HG03439 (cell line): ENCODE measurements around the gene RAB44.

Experiments used
- ATAC-seq: cut with Tn5 transposase; IDR thresholded peaks from one replicate; pipeline ENCODE4 v1.9.1; 2021; ENCODE audit warnings: mild to moderate bottlenecking, moderate library complexity; ENCODE audit not compliant: unreplicated experiment

Gene RAB44

DNA sequence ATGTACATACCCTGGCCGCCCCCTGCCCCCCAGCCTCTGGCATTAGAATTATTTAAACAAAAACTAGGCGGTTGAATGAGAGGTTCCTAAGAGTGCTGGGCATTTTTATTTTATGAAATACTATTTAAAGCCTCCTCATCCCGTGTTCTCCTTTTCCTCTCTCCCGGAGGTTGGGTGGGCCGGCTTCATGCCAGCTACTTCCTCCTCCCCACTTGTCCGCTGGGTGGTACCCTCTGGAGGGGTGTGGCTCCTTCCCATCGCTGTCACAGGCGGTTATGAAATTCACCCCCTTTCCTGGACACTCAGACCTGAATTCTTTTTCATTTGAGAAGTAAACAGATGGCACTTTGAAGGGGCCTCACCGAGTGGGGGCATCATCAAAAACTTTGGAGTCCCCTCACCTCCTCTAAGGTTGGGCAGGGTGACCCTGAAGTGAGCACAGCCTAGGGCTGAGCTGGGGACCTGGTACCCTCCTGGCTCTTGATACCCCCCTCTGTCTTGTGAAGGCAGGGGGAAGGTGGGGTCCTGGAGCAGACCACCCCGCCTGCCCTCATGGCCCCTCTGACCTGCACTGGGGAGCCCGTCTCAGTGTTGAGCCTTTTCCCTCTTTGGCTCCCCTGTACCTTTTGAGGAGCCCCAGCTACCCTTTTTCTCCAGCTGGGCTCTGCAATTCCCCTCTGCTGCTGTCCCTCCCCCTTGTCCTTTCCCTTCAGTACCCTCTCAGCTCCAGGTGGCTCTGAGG lies 11.5 kb upstream of the RAB44 start:
- no peak for ATAC-seq

DNA sequence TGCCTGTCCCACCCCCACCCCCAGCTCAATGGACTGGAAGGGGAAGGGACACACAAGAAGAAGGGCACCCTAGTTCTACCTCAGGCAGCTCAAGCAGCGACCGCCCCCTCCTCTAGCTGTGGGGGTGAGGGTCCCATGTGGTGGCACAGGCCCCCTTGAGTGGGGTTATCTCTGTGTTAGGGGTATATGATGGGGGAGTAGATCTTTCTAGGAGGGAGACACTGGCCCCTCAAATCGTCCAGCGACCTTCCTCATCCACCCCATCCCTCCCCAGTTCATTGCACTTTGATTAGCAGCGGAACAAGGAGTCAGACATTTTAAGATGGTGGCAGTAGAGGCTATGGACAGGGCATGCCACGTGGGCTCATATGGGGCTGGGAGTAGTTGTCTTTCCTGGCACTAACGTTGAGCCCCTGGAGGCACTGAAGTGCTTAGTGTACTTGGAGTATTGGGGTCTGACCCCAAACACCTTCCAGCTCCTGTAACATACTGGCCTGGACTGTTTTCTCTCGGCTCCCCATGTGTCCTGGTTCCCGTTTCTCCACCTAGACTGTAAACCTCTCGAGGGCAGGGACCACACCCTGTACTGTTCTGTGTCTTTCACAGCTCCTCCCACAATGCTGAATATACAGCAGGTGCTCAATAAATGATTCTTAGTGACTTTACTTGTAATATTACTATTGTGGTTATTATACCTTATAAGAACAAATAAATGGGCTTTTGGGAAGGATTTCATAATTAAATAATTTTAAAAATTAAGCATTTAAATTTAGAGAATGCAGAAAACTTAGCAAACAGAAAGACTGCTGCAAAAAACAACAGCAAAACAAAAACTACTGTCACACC lies 10.7 kb upstream of the RAB44 start:
- ATAC-seq, result no peak

DNA sequence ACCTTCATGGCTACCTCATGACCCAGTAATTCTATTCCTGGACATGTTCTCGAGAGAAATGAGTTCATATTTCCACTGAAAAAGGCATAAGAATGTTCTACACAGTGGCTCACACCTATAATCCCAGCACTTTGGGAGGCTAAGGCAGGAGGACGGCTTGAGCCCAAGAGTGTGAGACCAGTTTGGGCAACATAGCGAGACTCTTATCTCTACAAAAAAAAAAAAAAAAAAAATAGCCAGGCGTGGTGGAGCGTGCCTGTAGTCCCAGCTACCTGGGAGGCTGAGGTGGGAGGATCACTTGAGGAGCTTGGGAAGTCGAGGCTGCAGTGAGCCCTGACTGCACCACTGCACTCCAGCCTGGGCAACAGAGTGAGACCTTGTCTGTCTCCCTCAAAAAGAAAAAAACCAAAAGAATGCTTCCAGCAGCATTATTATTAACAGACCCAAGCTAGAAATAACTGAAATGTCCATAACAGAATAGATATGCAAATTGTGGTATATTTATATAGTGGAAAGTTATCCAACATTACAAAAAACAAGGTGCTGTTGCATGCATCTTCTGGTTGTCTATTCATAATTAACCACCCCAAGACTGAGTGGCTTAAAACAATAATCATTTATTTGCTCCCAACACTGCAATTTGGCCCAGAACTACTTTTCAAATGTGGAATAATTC lies 9.4 kb upstream of the RAB44 start:
- ATAC-seq, result no peak

DNA sequence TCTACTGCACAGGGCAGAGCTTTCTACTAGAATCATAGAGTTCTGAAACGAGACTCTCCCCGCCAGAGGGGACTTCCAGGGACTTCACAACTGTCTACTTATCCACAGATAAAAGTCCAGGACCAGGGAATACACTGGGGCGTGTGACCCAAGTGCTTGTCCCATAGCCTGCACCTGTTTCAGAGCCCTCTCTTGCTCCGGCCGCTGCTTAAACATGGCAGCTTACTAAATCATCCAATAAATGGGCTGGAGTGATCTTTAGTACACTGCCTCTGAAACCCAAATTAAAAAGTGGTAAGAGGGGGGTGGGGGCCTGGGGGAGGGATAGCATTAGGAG lies 8.9 kb upstream of the RAB44 start:
- ATAC-seq, result no peak

DNA sequence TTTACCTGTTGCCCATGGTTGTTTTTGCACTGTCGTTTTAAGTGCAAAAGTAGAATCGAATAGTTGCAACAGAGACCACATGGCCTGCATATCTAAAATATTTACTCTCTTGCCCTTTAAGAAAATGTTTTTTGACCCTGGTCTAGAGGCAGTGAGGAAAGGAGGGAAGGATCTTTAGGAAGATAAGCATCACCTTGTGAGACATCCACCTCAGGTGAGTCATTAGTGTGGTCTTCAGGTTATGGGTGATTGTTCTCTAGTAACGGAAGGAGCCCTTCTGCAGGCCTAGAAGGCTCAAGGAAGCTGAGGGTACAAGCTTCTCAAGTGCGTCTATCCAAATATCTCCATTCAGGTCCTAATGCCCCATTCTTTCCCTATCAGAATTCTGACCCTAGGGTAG lies 6.6 kb upstream of the RAB44 start:
- no peak for ATAC-seq

DNA sequence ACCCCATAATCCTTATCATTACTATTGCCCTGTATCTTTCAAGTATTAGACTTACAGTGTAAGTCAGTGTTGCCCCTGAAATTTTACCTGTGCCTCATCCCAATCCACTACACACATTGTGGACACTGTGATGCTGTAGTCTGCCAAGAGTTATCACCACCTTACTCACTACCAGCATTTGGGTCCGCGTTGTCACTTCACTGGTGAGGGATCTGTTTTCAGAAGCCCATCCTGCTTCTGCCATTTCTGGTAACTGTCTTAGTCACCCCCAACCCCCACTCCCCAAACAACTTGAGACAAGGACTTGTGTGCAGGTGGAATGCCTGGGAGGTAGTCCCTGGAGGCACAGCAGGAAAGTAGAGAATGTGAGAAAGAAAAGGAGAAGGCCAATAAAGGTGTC lies 6.0 kb upstream of the RAB44 start:
- no peak for ATAC-seq

DNA sequence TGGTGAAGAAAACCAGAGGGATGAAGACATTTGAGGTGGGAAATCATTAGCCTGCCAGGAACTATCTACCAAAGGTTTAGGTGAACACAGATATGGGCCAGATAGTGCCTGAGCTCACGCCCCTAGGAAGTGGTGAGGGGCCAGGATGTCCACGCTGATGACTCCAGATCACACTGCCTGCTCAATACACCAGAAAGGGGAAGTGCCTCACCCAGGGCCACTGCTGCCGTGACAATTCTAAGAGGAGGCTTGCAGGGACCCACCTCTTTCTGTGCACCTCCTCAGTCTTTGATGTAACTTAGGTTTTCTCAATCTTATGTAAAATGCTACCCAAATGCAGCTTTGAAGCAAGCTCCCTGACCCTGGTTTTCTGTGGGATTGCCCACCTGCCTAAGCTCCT lies 5.4 kb upstream of the RAB44 start:
- no peak for ATAC-seq

DNA sequence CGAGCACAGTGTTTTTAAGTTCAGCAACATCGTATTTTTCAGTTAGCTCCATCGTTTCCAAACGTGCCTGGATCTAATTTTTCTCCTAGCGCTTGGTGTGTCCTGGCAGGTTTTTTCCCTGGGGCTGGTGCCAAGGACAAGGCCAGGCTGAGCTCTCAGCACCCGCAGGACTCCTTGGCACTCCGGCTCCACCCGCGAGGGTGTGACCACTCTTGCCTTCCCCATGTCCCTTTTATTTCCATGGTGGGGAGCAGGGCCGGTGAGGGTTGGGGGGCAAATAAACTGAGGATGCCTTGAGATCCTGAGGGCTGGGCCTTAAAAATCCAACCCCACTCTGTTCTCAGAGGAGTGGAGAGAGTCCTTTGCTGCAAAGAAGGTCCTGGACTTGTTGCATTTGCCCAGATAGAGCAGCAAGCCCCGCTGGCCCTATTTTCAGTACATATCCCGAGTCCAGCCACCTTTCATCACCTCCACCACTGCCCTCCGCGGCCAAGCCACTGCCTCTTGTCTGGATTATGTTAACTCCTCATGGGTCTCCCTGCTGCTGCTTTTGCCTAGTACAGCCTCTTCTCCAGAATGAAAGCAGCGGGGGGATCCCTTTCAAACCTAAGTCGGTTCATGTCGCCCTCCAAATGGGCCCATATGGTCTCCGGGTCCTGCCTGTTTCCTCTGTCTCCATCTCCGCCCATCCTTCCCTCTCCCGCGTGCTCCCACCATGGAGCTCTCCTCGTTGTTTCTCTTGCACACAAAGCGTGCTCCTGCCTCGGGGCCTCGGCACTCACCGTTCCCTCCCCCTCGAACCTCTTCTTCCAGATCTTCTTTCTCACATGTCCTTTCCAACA lies 4.5 kb upstream of the RAB44 start:
- ATAC-seq, result no peak

DNA sequence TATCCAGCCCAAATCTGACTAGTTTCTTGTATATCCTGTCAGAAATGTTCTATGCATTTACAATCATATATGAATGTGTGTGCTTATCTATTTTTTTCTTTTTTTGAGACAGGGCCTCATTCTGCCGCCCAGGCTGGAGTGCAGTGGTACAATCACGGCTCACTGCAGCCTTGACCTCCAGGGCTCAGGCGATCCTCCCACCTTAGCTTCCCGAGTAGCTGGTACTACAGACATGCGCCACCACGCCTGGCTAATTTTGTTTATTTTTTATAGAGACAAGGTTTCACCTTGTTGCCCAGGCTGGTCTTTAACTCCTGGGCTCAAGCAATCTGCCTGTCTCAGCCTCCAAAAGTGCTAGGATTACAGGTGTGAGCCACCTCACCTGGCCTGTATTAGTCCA lies 3.0 kb upstream of the RAB44 start:
- no peak for ATAC-seq

DNA sequence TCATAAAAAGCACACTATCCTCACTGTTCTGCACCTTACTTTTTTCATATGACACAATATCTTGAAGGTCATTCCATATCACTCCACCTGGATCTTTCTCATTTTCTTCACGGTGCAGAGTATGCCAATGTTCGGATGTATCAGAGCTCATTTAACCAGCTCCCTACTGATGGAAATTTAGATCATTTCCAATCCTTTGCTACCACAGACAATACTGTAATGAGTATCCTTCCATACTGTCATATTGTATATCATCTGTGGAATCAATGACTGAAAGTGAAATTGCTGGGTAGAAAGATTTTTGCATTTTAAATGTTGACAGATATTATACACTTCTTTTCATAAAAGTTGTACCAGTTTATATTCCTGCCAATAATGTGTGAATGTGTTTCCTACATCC lies 2.2 kb upstream of the RAB44 start:
- ATAC-seq, result no peak

DNA sequence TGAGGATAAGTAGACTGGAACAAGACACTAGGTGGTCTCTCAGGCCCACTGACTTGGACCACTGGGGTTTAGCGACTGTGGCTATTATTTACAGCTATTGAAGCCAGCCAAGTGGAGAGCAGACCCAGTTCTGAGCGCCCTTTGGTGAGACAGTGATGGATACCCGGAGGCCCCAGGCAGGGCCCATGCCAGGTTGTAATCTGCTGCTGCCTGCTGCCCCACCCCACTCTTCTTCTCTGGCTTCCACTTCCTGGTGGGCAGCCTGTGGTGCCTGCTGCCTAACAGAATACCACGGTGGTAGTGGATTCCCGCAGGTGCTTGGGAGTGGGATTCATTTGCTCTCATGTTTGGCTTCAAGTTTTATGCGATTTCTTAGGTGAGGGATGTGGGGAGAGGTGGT lies 570 bp downstream of the RAB44 start:
- ATAC-seq, result no peak

DNA sequence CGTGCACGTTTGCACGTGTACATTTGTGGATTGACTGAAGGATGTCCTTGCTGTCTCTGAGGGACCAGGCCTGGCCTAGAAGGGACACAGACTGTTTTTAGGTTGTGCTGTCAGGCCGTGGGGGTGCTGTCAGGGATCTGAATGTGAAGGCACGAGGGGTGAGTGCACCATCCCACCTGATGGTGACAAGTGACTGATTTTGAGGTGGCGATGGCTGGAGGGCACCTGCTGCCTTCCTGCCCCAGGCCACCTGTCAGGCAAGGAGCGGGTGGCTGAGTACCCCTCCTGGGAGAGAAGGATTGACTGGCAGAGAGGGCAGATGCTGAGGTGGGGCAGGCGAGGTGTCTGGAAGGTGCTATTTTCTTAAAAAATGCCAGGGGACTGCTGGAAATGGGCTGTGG lies 1.2 kb downstream of the RAB44 start:
- ATAC-seq, result no peak

DNA sequence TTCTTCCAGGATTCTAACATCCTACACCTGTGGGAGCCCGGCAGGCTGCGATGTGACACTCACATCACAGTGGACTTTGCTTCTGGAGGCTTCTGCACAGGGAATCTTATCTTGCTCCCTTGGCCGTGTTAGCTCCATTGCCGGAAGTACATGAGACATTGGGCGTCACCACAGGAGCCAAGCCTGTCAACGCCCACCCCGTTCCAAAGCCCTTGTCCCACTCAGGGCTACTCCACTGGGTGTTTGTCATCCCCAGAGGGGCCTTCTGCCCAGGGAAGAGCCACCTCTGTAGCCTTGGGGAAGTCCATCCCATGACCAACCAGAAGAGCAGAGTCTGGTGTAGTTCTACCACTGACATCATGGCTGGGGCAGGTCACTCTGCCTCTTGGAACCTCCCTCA lies 1.7 kb downstream of the RAB44 start:
- no peak for ATAC-seq

DNA sequence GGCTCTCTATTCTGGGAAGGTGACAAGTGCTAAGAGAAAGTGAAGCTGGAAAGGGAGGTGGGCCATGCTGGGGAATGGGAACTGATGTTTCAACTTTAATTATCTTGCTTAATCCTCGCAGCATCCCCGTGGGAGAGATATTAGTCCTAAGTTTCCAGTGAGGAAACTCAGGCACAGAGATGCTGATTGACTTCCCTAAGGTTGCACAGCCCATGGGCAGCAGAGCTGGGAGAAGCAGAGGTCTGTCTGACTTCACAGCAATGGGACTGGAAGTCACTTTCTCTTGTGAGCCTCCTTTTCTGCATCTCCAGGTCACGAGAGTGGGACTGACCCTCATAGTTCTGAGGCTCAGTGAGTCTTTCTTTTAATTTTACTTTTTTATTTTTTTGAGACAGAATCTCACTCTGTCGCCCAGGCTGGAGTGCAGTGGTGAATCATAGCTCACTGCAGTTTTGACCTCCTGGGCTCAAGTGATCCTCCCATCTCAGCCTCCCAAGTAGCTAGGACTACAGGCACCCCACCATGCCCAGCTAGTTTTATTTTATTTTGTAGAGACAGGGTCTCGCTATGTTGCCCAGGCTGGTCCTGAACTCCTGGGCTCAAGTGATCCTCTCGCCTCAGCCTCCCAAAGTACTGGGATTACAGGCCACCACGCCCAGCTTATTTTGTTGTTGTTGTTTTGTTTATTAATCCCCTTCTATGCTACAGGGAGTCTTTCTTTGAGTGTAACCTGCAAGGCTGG lies 2.6 kb downstream of the RAB44 start:
- no peak for ATAC-seq

DNA sequence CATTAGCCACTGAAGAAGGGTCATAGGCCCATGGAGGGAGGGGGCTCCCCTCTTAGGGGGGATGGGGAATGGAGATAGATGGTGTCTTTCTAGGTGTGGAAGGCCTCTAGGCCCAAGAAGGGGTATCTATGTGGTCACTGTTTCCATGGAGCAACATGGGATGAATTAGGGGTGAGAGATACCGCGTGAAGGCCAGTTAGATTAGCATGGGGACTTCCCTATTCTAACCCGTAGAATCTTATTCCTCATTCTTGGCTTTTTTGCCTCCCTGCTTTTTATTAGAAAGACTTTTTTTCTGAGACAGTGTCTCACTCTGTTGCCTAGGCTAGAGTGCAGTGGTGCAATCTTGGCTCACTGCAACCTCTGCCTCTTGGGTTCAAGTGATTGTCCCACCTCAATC lies 3.2 kb downstream of the RAB44 start:
- ATAC-seq, result no peak

DNA sequence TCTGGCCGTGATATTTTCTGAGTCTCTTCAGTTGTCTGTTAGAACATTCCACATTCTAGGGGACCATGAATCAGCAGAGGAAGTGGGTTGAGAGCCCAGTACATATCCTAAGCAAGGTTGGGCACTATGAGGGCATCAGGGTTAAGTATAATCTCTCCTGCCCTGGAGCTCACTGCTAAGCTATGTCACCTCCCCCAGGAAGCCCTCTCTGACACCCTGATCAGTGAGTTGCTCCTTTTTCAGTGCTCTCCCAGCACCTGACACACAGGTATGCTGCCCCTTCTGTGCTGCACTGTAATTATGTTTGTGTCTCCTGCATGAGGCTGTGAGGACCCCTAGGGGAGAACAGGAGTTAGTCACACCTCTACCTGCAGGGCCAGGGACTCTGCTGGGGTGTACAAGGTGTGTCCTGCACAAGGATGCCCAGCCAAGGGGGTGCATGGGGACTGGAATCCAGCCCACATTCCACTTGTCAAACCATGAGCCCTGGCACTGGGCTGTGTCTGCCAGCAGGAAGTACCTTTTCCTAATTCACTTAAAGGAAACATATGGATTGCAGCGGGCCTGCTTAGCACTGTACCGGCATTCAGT lies 3.9 kb downstream of the RAB44 start:
- ATAC-seq, result no peak

DNA sequence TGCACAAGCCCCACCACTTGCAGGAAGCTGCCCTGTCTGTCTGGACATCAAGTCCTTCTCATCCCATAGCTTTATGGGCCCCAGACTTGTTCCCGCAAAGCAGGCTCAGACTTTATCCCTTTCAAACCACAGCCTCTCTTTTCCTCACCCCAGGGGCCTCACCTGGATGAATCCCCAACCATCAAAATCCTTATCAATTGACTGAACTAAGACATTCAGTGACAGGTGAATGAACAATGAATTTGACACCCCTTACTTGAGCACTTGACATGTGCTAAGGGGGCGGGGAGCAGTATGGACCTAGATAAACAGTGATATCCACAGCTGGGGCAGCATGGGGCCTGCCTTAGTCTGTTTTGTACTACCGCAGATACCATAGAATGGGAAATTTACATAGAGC lies 5.0 kb downstream of the RAB44 start:
- ATAC-seq, result no peak

DNA sequence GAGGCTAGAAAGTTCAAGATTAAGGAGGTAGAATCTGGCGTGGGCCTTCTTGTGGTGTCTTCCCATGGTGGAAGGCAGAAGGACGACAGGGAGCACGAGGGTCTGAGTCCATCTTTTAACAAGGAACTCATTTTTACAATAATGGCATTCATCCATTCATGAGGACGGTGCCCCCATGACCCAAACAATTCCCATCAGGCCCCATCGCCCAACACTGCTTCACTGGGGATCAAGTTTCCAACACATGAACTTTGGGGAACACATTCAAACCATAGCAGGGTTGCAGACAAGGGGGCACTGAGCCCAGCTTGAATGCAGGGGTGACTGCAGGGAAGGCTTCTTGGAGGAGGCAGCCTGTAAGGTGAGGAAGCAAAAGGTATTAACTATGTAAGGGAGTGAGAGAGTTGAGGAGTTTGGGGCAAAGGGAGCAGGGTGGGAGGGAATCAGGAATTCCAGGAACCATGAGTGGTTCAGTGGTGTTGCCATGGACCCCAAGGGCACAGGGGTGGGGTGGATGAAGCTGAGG lies 5.5 kb downstream of the RAB44 start:
- no peak for ATAC-seq

DNA sequence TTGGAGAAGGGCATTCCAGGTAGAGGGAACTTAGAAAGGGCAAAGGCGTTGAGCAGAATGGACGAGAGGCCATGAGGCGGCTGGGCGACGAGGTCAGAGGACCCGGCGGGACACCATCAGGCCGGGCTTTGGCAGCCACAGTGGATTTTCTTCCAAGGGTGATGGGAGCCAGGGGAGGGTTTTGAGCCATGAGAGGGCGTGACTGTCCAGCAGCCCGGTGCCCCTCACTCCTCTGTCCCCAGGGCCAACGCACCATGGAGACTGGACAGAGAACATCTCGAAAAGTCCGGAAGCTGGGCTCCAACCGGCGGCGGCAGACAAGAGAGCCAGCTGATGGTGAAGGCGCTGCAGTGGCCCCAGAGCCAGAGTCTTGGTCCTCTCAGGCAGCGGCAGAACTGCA lies 6.4 kb downstream of the RAB44 start:
- no peak for ATAC-seq
